Lung (tissue), 12 donors: ENCODE results near the gene ADCY10. TPM values are rescaled to one million over a fixed set of nuclear protein-coding genes. Genes with fewer than 3 reads are reported as not detected.

ENCODE experiments used
- ATAC-seq: fragments of 200-7000 bp; cut with Tn5 transposase; one replicate; pipeline ENCODE4 v1.9.1; 2020; ENCODE audit warnings: moderate number of reproducible peaks; ENCODE audit not compliant: insufficient read depth, low FRiP score
- DNase-seq, 3 donors: peaks; one replicate each; pipeline ENCODE4 v3.0.0-alpha.2; 2013 to 2017
- H3K27ac ChIP-seq, 2 donors: one replicate each; pipeline ENCODE4 v1.5.1; 2013; ENCODE audit warnings: mild to moderate bottlenecking in 2 of 2, moderate library complexity in 2 of 2, control low read depth in 1 of 2, inconsistent platforms in 1 of 2, low read depth in 1 of 2, low read length in 1 of 2
- H3K27me3 ChIP-seq, 3 donors: one replicate each; pipeline ENCODE4 v1.5.1; 2013; ENCODE audit warnings: low read length in 2 of 3; ENCODE audit not compliant: control insufficient read depth in 3 of 3, insufficient read depth in 3 of 3
- H3K36me3 ChIP-seq, 4 donors: one replicate each; pipeline ENCODE4 v1.5.1; 2013; ENCODE audit warnings: low read length in 4 of 4, mild to moderate bottlenecking in 1 of 4, moderate library complexity in 1 of 4; ENCODE audit not compliant: control insufficient read depth in 4 of 4, insufficient read depth in 4 of 4
- H3K4me1 ChIP-seq, 5 donors: one replicate each; pipeline ENCODE4 v1.5.1; 2013; ENCODE audit warnings: low read length in 5 of 5, mild to moderate bottlenecking in 2 of 5, moderate library complexity in 1 of 5; ENCODE audit not compliant: control insufficient read depth in 5 of 5, insufficient read depth in 5 of 5
- H3K4me3 ChIP-seq: one replicate; pipeline ENCODE4 v1.5.1; 2013; ENCODE audit warnings: mild to moderate bottlenecking, control low read depth, moderate library complexity
- H3K9ac ChIP-seq, 2 donors: one replicate each; pipeline ENCODE4 v1.5.1; 2013; ENCODE audit warnings: low read length in 2 of 2, control low read depth in 1 of 2; ENCODE audit not compliant: insufficient read depth in 1 of 2
- H3K9me3 ChIP-seq, 4 donors: one replicate each; pipeline ENCODE4 v1.5.1; 2013; ENCODE audit warnings: low read length in 3 of 4, mild to moderate bottlenecking in 1 of 4, moderate library complexity in 1 of 4; ENCODE audit not compliant: control insufficient read depth in 4 of 4, insufficient read depth in 3 of 4
- CTCF ChIP-seq: IDR thresholded peaks from 2 replicates; pipeline ENCODE4 v1.5.1; 2012; ENCODE audit warnings: mild to moderate bottlenecking; ENCODE audit errors: control extremely low read depth, extremely low read depth
- WGBS, 2 donors: extraction: QIAGEN DNeasy Blood & Tissue Kit; methylation state at CpG; one replicate each; pipeline ENCODE4 v1.1.7; 2013; 5-methylcytosine and 5-hydroxymethylcytosine counted together
- polyA plus RNA-seq, 2 donors: library from polyadenylated mRNA; stranded (reverse); fragments of 200-250 nt; gene quantifications; one replicate each; pipeline ENCODE4 v1.2.1, GENCODE V29; 2013
- total RNA-seq, 2 donors: library from RNA; depleted of rRNA in 1 of 2; stranded (reverse); fragments of >200 nt in 1 of 2; gene quantifications; one replicate each; pipeline ENCODE4 v1.2.1, GENCODE V29; 2014 to 2021
- donor health status: control.
- donor health status: control.
- donor health status: Bipolar disorder and iron deficiency.
- donor health status: healthy.
- donor health status: DM: yes; HTN: yes; CAD: no.

Gene ADCY10
- total and polyA plus RNA-seq, 4 donors, result 0.06 to 0.10 (median 0.09) TPM; not detected in 1

GRCh38 chr1:167776151-167776550 lies 137.8 kb downstream of the ADCY10 start:
- H3K4me1 ChIP-seq, result peaks cover 0 to 1% (median 0%) of the 10 kb centered on the region in 5 donors
- no peak overlapping the region for H3K4me3 ChIP-seq
- H3K36me3 ChIP-seq, result peaks cover 9 to 31% (median 21%) of the 10 kb centered on the region in 4 donors
- no peak for TF ChIP-seq CTCF
- DNase-seq (no peak), ATAC-seq (no peak)
- H3K9ac ChIP-seq, result no peak overlapping the region
- WGBS, 2 donors, result 74 to 83% methylated on average over 1 of the region's 1 CpG
- no peak overlapping the region for H3K27ac ChIP-seq
- peaks cover 0 to 4% (median 0%) of the 10 kb centered on the region in 4 donors for H3K9me3 ChIP-seq
- H3K27me3 ChIP-seq, result no peaks in the 10 kb centered on the region

GRCh38 chr1:167775178-167775577 lies 138.8 kb downstream of the ADCY10 start:
- DNase-seq (no peak), ATAC-seq (no peak)
- no peak overlapping the region for H3K27ac ChIP-seq
- H3K27me3 ChIP-seq, result no peaks in the 10 kb centered on the region
- no peak overlapping the region for H3K9ac ChIP-seq
- no peak overlapping the region for H3K4me3 ChIP-seq
- peaks cover 0 to 4% (median 0%) of the 10 kb centered on the region in 4 donors for H3K9me3 ChIP-seq
- H3K4me1 ChIP-seq, result peaks cover 0 to 1% (median 0%) of the 10 kb centered on the region in 5 donors
- WGBS, 2 donors, result 71 to 73% methylated on average over 2 of the region's 2 CpGs
- H3K36me3 ChIP-seq, result peaks cover 9 to 27% (median 18%) of the 10 kb centered on the region in 4 donors
- TF ChIP-seq CTCF, result no peak

GRCh38 chr1:167774710-167775109 lies 139.2 kb downstream of the ADCY10 start:
- Histone ChIP-seq H3K9me3 (no peaks in the 10 kb centered on the region), H3K4me3 (no peak overlapping the region), H3K36me3 (peaks cover 9 to 22% (median 18%) of the 10 kb centered on the region in 4 donors), H3K9ac (no peak overlapping the region), H3K27ac (no peak overlapping the region), H3K27me3 (no peaks in the 10 kb centered on the region), H3K4me1 (peaks cover 0 to 1% (median 0%) of the 10 kb centered on the region in 5 donors)
- ATAC-seq (no peak), DNase-seq (no peak)
- no peak for TF ChIP-seq CTCF

GRCh38 chr1:167773516-167773915 lies 140.4 kb downstream of the ADCY10 start:
- Histone ChIP-seq H3K27ac (no peak overlapping the region), H3K9ac (no peak overlapping the region), H3K4me1 (peaks cover 0 to 3% (median 0%) of the 10 kb centered on the region in 5 donors), H3K4me3 (no peak overlapping the region), H3K9me3 (no peaks in the 10 kb centered on the region), H3K36me3 (peaks cover 9 to 27% (median 19%) of the 10 kb centered on the region in 4 donors), H3K27me3 (no peaks in the 10 kb centered on the region)
- TF ChIP-seq CTCF, result no peak
- no peak for DNase-seq
- ATAC-seq, result no peak
- WGBS, 2 donors, result 88 to 94% methylated on average over 2 of the region's 2 CpGs
